Vagina (tissue), 2 donors: ENCODE measurements around the gene EPN1. TPM values are rescaled to one million over a fixed set of nuclear protein-coding genes. Genes with fewer than 3 reads are reported as not detected.
A peak's percentile ranks its signal among the peaks of the same experiment; 100 is the strongest.

Source experiments
- DNase-seq, 2 donors: peaks; one replicate each; pipeline ENCODE4 v3.0.0-alpha.2; 2017; ENCODE audit errors: extremely low spot score in 2 of 2
- H3K27ac ChIP-seq: fragments of 200-600 bp; sonication (generic); one replicate; pipeline ENCODE4 v1.5.1; 2019
- H3K27me3 ChIP-seq: fragments of 200-600 bp; sonication (generic); one replicate; pipeline ENCODE4 v1.5.1; 2019
- H3K36me3 ChIP-seq, 2 donors: fragments of 200-600 bp; sonication (generic); one replicate each; pipeline ENCODE4 v1.5.1; 2017 to 2019
- H3K4me1 ChIP-seq: fragments of 200-600 bp; sonication (generic); one replicate; pipeline ENCODE4 v1.5.1; 2019
- H3K4me3 ChIP-seq, 2 donors: fragments of 200-600 bp; sonication (generic); 1 replicate in 1 of 2; 2 replicates in 1 of 2; pipeline ENCODE4 v1.5.1; 2016 to 2019
- H3K9me3 ChIP-seq: fragments of 200-600 bp; sonication (generic); one replicate; pipeline ENCODE4 v1.5.1; 2019
- CTCF ChIP-seq, 3 experiments: fragments of 450-650 bp in 2 of 3; fragments of 200-600 bp in 1 of 3; sonication (generic) in 1 of 3; IDR thresholded peaks; one replicate each; pipeline ENCODE4 v1.5.1; 2017 to 2019; ENCODE audit warnings: antibody characterized with exemption in 3 of 3, mild to moderate bottlenecking in 2 of 3, moderate library complexity in 2 of 3
- POLR2A ChIP-seq, 2 donors: fragments of 450-650 bp; IDR thresholded peaks; one replicate each; pipeline ENCODE4 v1.6.1; 2017; ENCODE audit warnings: antibody characterized with exemption in 2 of 2, mild to moderate bottlenecking in 2 of 2, moderate library complexity in 2 of 2
- POLR2AphosphoS5 ChIP-seq, 2 donors: sonication (generic); formaldehyde crosslinking; IDR thresholded peaks; one replicate each; pipeline ENCODE4 v1.9.0; 2017; ENCODE audit warnings: antibody characterized with exemption in 2 of 2, mild to moderate bottlenecking in 2 of 2, low read depth in 1 of 2; ENCODE audit not compliant: insufficient read depth in 1 of 2
- intact Hi-C: fragments of 100-400 bp; cut with DNase I; formaldehyde crosslinking; loops from one replicate; pipeline ENCODE4 v1.15.1; 2023
- total RNA-seq: library from RNA; depleted of rRNA; stranded (reverse); fragments of >200 nt; gene quantifications from one replicate; pipeline ENCODE4 v1.2.3, GENCODE V29; 2016

EPN1 gene
- total RNA-seq, 1 donor from 2014 or later, result 43.7 TPM

- Histone ChIP-seq H3K4me3 (no peak overlapping the region), H3K36me3 (peaks cover 0 to 7% of the 10 kb centered on the region in 2 donors), H3K27ac (no peak overlapping the region), H3K9me3 (no peaks in the 10 kb centered on the region), H3K27me3 (no peaks in the 10 kb centered on the region), H3K4me1 (peaks cover 32% of the 10 kb centered on the region)
- TF ChIP-seq POLR2AphosphoS5 (IDR thresholded peaks at IDR 0.05; ENCODE audit: insufficient read depth in 1 of 2, low read depth in 1 of 2), result no peak
- intact Hi-C loops, result no loop called here
- no peak for DNase-seq
Observed at GRCh38 chr19:55650126-55650557, 24.9 kb upstream of the EPN1 start.

GRCh38 chr19:55650602-55651230 is 24.3 kb upstream of the EPN1 start:
- no peak overlapping the region for H3K4me3 ChIP-seq
- peaks cover 35% of the 10 kb centered on the region for H3K4me1 ChIP-seq
- H3K9me3 ChIP-seq, result no peaks in the 10 kb centered on the region
- no peak for TF ChIP-seq POLR2A (IDR thresholded peaks at IDR 0.05)
- TF ChIP-seq POLR2AphosphoS5 (IDR thresholded peaks at IDR 0.05; ENCODE audit: insufficient read depth in 1 of 2, low read depth in 1 of 2), result no peak
- TF ChIP-seq CTCF (IDR thresholded peaks at IDR 0.05), result no peak
- no peak for DNase-seq
- intact Hi-C loops, result no loop called here
- H3K27me3 ChIP-seq, result no peaks in the 10 kb centered on the region
- peaks cover 0 to 1% of the 10 kb centered on the region in 2 donors for H3K36me3 ChIP-seq
- H3K27ac ChIP-seq, result no peak overlapping the region

GRCh38 chr19:55651236-55651635 is 23.8 kb upstream of the EPN1 start:
- no peak for DNase-seq
- Histone ChIP-seq H3K9me3 (no peaks in the 10 kb centered on the region), H3K4me1 (peaks cover 40% of the 10 kb centered on the region), H3K4me3 (no peak overlapping the region), H3K27ac (no peak overlapping the region), H3K27me3 (no peaks in the 10 kb centered on the region), H3K36me3 (no peaks in the 10 kb centered on the region)
- intact Hi-C loops, result no loop called here
- TF ChIP-seq POLR2AphosphoS5 (IDR thresholded peaks at IDR 0.05; ENCODE audit: insufficient read depth in 1 of 2, low read depth in 1 of 2), result no peak
- no peak for TF ChIP-seq POLR2A (IDR thresholded peaks at IDR 0.05)
- no peak for TF ChIP-seq CTCF (IDR thresholded peaks at IDR 0.05)

GRCh38 chr19:55652311-55653128 is 22.5 kb upstream of the EPN1 start:
- peak overlapping the region in 1 of 2 donors; percentile 96 for H3K4me3 ChIP-seq
- peaks cover 47% of the 10 kb centered on the region for H3K4me1 ChIP-seq
- no peaks in the 10 kb centered on the region for H3K9me3 ChIP-seq
- peak overlapping the region; percentile 100 for H3K27ac ChIP-seq
- no peak for DNase-seq
- TF ChIP-seq POLR2A (IDR thresholded peaks at IDR 0.05), result no peak
- no peak for TF ChIP-seq CTCF (IDR thresholded peaks at IDR 0.05)
- TF ChIP-seq POLR2AphosphoS5 (IDR thresholded peaks at IDR 0.05; ENCODE audit: insufficient read depth in 1 of 2, low read depth in 1 of 2), result no peak
- intact Hi-C loops, result no loop called here
- no peaks in the 10 kb centered on the region for H3K36me3 ChIP-seq
- no peaks in the 10 kb centered on the region for H3K27me3 ChIP-seq

GRCh38 chr19:55653651-55654322 is 21.2 kb upstream of the EPN1 start:
- intact Hi-C loops, result no loop called here

More at GRCh38 chr19:55653651-55654322, 21.2 kb upstream of the EPN1 start:
- no peaks in the 10 kb centered on the region for H3K9me3 ChIP-seq
- H3K4me1 ChIP-seq, result peaks cover 50% of the 10 kb centered on the region
- peak overlapping the region; percentile 69 to 96 for H3K4me3 ChIP-seq
- H3K27me3 ChIP-seq, result no peaks in the 10 kb centered on the region
- peak overlapping the region; percentile 100 for H3K27ac ChIP-seq
- TF ChIP-seq POLR2AphosphoS5 (IDR thresholded peaks at IDR 0.05; ENCODE audit: insufficient read depth in 1 of 2, low read depth in 1 of 2), result peak; percentile 90 to 99
- peak in 1 of 2 donors; percentile 81 for TF ChIP-seq POLR2A (IDR thresholded peaks at IDR 0.05)
- TF ChIP-seq CTCF (IDR thresholded peaks at IDR 0.05), result peak; percentile 98 to 100 (median 99)
- peak in 1 of 2 donors; percentile 99 for DNase-seq
- H3K36me3 ChIP-seq, result no peaks in the 10 kb centered on the region
